Measurements from ENCODE around the gene PAIP2.
A peak's percentile ranks its signal among the peaks of the same experiment; 100 is the strongest.

The PAIP2 gene

GRCh38 chr5:139378941-139379361 is 37.3 kb downstream of the PAIP2 start:
- DNase-seq (ENCODE audit: low read depth): no peak
- H3K4me3 ChIP-seq (ENCODE audit: low read length): no peak overlapping the region
- no peak for TF ChIP-seq CTCF (conservative IDR thresholded peaks at IDR 0.05; ENCODE audit: low read length)

- H3K4me3 ChIP-seq (ENCODE audit: low read length): no peak overlapping the region
- DNase-seq (ENCODE audit: low read depth): no peak
- no peak for TF ChIP-seq CTCF (conservative IDR thresholded peaks at IDR 0.05; ENCODE audit: low read length)
Measured at GRCh38 chr5:139379626-139380449, 38.2 kb downstream of the PAIP2 start.

GRCh38 chr5:139381837-139382761 is 40.4 kb downstream of the PAIP2 start:
- TF ChIP-seq CTCF (conservative IDR thresholded peaks at IDR 0.05; ENCODE audit: low read length): no peak
- H3K4me3 ChIP-seq (ENCODE audit: low read length): no peak overlapping the region
- DNase-seq (ENCODE audit: low read depth): no peak

GRCh38 chr5:139382807-139383206 is 41.2 kb downstream of the PAIP2 start:
- H3K4me3 ChIP-seq (ENCODE audit: low read length): no peak overlapping the region
- no peak for DNase-seq (ENCODE audit: low read depth)
- TF ChIP-seq CTCF (conservative IDR thresholded peaks at IDR 0.05; ENCODE audit: low read length): no peak

- no peak within 1 kb of the TSS for H3K4me3 ChIP-seq (ENCODE audit: low read length)
- DNase-seq (ENCODE audit: low read depth): peak; percentile 46
- no peak for TF ChIP-seq CTCF (conservative IDR thresholded peaks at IDR 0.05; ENCODE audit: low read length)
Measured at GRCh38 chr5:139383275-139383992, 41.8 kb downstream of the PAIP2 start, which contains the start of gene SLC23A1. Gene SLC23A1 (minus strand): TSS chr5:139383297. CDS start chr5:139383253, 44 bp downstream.

GRCh38 chr5:139383993-139384590 is 42.4 kb downstream of the PAIP2 start:
- DNase-seq (ENCODE audit: low read depth): no peak
- H3K4me3 ChIP-seq (ENCODE audit: low read length): no peak overlapping the region

More at GRCh38 chr5:139383993-139384590, 42.4 kb downstream of the PAIP2 start:
- no peak for TF ChIP-seq CTCF (conservative IDR thresholded peaks at IDR 0.05; ENCODE audit: low read length)

All from AG10803 (cell line).